Measurements from ENCODE around the gene PTPN14.

GRCh38 chr1:214581785-214582184 is 30.4 kb upstream of the PTPN14 start:
- no peak for TF ChIP-seq CTCF (IDR thresholded peaks at IDR 0.05)
- no peak for TF ChIP-seq POLR2AphosphoS5 (IDR thresholded peaks at IDR 0.05)

All from upper lobe of left lung (tissue), 4 donors.